Memory B cell (primary cell): ENCODE measurements around the gene GFAP.
A peak's percentile ranks its signal among the peaks of the same experiment; 100 is the strongest.

Experiments
- ATAC-seq: fragments of 150-1000 bp; cut with Tn5 transposase; 2 replicates; pipeline ENCODE4 v1.10.0; 2021; ENCODE audit warnings: low read depth, mild to moderate bottlenecking, moderate library complexity
- DNase-seq, 2 donors: peaks; one replicate each; pipeline ENCODE4 v3.0.0; 2022; ENCODE audit warnings: low spot score in 2 of 2
- H3K27ac Mint-ChIP-seq: one replicate; pipeline ENCODE4 v1.8.0; 2022; ENCODE audit warnings: mild to moderate bottlenecking, moderate library complexity, mixed read lengths
- H3K27me3 Mint-ChIP-seq: one replicate; pipeline ENCODE4 v1.8.0; 2022; ENCODE audit warnings: mixed read lengths
- H3K36me3 Mint-ChIP-seq: one replicate; pipeline ENCODE4 v1.8.0; 2022; ENCODE audit warnings: mild to moderate bottlenecking, mixed read lengths
- H3K4me1 Mint-ChIP-seq: one replicate; pipeline ENCODE4 v1.8.0; 2022; ENCODE audit warnings: mixed read lengths
- H3K4me3 Mint-ChIP-seq: one replicate; pipeline ENCODE4 v1.8.0; 2022; ENCODE audit warnings: mild to moderate bottlenecking, moderate library complexity, mixed read lengths
- H3K9me3 Mint-ChIP-seq: one replicate; pipeline ENCODE4 v1.8.0; 2022; ENCODE audit warnings: mixed read lengths

GFAP gene

GRCh38 chr17:44887016-44887415, 28.3 kb downstream of the GFAP start:
- Mint-ChIP-seq H3K27me3 (no peaks in the 10 kb centered on the region), H3K27ac (no peak overlapping the region), H3K4me1 (peaks cover 5% of the 10 kb centered on the region), H3K36me3 (peaks cover 25% of the 10 kb centered on the region), H3K9me3 (no peaks in the 10 kb centered on the region), H3K4me3 (no peak overlapping the region)
- no peak for DNase-seq
- no peak for ATAC-seq

GRCh38 chr17:44884941-44885340, 30.4 kb downstream of the GFAP start:
- DNase-seq (no peak), ATAC-seq (no peak)
- H3K36me3 Mint-ChIP-seq, result peaks cover 30% of the 10 kb centered on the region
- H3K4me1 Mint-ChIP-seq, result no peaks in the 10 kb centered on the region
- H3K27me3 Mint-ChIP-seq, result no peaks in the 10 kb centered on the region
- H3K27ac Mint-ChIP-seq, result no peak overlapping the region
- H3K9me3 Mint-ChIP-seq, result no peaks in the 10 kb centered on the region
- H3K4me3 Mint-ChIP-seq, result no peak overlapping the region

GRCh38 chr17:44881145-44881544, 34.2 kb downstream of the GFAP start:
- Mint-ChIP-seq H3K27me3 (no peaks in the 10 kb centered on the region), H3K9me3 (no peaks in the 10 kb centered on the region), H3K27ac (no peak overlapping the region), H3K4me3 (no peak overlapping the region), H3K36me3 (peaks cover 37% of the 10 kb centered on the region), H3K4me1 (peaks cover 2% of the 10 kb centered on the region)
- ATAC-seq (no peak), DNase-seq (no peak)

- Mint-ChIP-seq H3K4me1 (peaks cover 2% of the 10 kb centered on the region), H3K36me3 (peaks cover 34% of the 10 kb centered on the region), H3K27me3 (no peaks in the 10 kb centered on the region), H3K27ac (no peak overlapping the region), H3K4me3 (no peak overlapping the region), H3K9me3 (no peaks in the 10 kb centered on the region)
- no peak for ATAC-seq
- no peak for DNase-seq
These were observed 35.2 kb downstream of the GFAP start for GRCh38 chr17:44880062-44880461.

GRCh38 chr17:44879376-44879775, 35.9 kb downstream of the GFAP start:
- no peaks in the 10 kb centered on the region for H3K9me3 Mint-ChIP-seq
- H3K36me3 Mint-ChIP-seq, result peaks cover 33% of the 10 kb centered on the region
- H3K4me3 Mint-ChIP-seq, result no peak overlapping the region
- peaks cover 2% of the 10 kb centered on the region for H3K4me1 Mint-ChIP-seq
- no peak for ATAC-seq
- no peak for DNase-seq
- H3K27me3 Mint-ChIP-seq, result no peaks in the 10 kb centered on the region
- H3K27ac Mint-ChIP-seq, result no peak overlapping the region

- peaks cover 33% of the 10 kb centered on the region for H3K36me3 Mint-ChIP-seq
- H3K27me3 Mint-ChIP-seq, result no peaks in the 10 kb centered on the region
These were observed 36.6 kb downstream of the GFAP start for GRCh38 chr17:44878627-44879221.

GRCh38 chr17:44877121-44877520, 38.2 kb downstream of the GFAP start:
- Mint-ChIP-seq H3K36me3 (peaks cover 21% of the 10 kb centered on the region), H3K27ac (no peak overlapping the region), H3K4me1 (peaks cover 2% of the 10 kb centered on the region), H3K27me3 (no peaks in the 10 kb centered on the region), H3K4me3 (no peak overlapping the region), H3K9me3 (no peaks in the 10 kb centered on the region)
- ATAC-seq, result no peak
- DNase-seq, result no peak

More at GRCh38 chr17:44878627-44879221, 36.6 kb downstream of the GFAP start:
- H3K27ac Mint-ChIP-seq, result no peak overlapping the region
- H3K4me3 Mint-ChIP-seq, result no peak overlapping the region
- ATAC-seq (no peak), DNase-seq (peak in 1 of 2 donors; percentile 30)
- no peaks in the 10 kb centered on the region for H3K9me3 Mint-ChIP-seq
- peaks cover 2% of the 10 kb centered on the region for H3K4me1 Mint-ChIP-seq

GRCh38 chr17:44875761-44876160, 39.5 kb downstream of the GFAP start:
- Mint-ChIP-seq H3K4me3 (no peak overlapping the region), H3K27ac (no peak overlapping the region), H3K4me1 (peaks cover 2% of the 10 kb centered on the region), H3K9me3 (no peaks in the 10 kb centered on the region), H3K36me3 (peaks cover 23% of the 10 kb centered on the region), H3K27me3 (no peaks in the 10 kb centered on the region)
- no peak for DNase-seq
- no peak for ATAC-seq

- H3K36me3 Mint-ChIP-seq, result peaks cover 23% of the 10 kb centered on the region
- ATAC-seq, result no peak
- H3K27ac Mint-ChIP-seq, result no peak overlapping the region
These were observed 43.0 kb downstream of the GFAP start for GRCh38 chr17:44872131-44872768.

GRCh38 chr17:44871556-44871955, 43.7 kb downstream of the GFAP start:
- H3K27me3 Mint-ChIP-seq, result no peaks in the 10 kb centered on the region
- H3K4me3 Mint-ChIP-seq, result no peak overlapping the region
- H3K36me3 Mint-ChIP-seq, result peaks cover 20% of the 10 kb centered on the region
- no peaks in the 10 kb centered on the region for H3K9me3 Mint-ChIP-seq
- H3K4me1 Mint-ChIP-seq, result no peaks in the 10 kb centered on the region
- no peak overlapping the region for H3K27ac Mint-ChIP-seq
- no peak for ATAC-seq
- DNase-seq, result no peak

More at GRCh38 chr17:44872131-44872768, 43.0 kb downstream of the GFAP start:
- Mint-ChIP-seq H3K4me1 (no peaks in the 10 kb centered on the region), H3K4me3 (no peak overlapping the region), H3K27me3 (no peaks in the 10 kb centered on the region), H3K9me3 (no peaks in the 10 kb centered on the region)
- DNase-seq, result no peak

GRCh38 chr17:44867841-44868240, 47.5 kb downstream of the GFAP start:
- Mint-ChIP-seq H3K4me1 (no peaks in the 10 kb centered on the region), H3K36me3 (peaks cover 24% of the 10 kb centered on the region), H3K4me3 (no peak overlapping the region), H3K27ac (no peak overlapping the region), H3K27me3 (no peaks in the 10 kb centered on the region), H3K9me3 (no peaks in the 10 kb centered on the region)
- no peak for DNase-seq
- no peak for ATAC-seq

- Mint-ChIP-seq H3K36me3 (peaks cover 24% of the 10 kb centered on the region), H3K4me3 (no peak overlapping the region), H3K4me1 (no peaks in the 10 kb centered on the region), H3K27me3 (no peaks in the 10 kb centered on the region), H3K27ac (no peak overlapping the region), H3K9me3 (no peaks in the 10 kb centered on the region)
- DNase-seq (no peak), ATAC-seq (no peak)
These were observed 49.4 kb downstream of the GFAP start for GRCh38 chr17:44865931-44866330.

- Mint-ChIP-seq H3K36me3 (peaks cover 25% of the 10 kb centered on the region), H3K9me3 (no peaks in the 10 kb centered on the region), H3K27me3 (no peaks in the 10 kb centered on the region), H3K4me3 (no peak overlapping the region), H3K27ac (no peak overlapping the region), H3K4me1 (no peaks in the 10 kb centered on the region)
- DNase-seq (peak; percentile 63 to 69), ATAC-seq (peak; percentile 75)
These were observed 50.1 kb downstream of the GFAP start for GRCh38 chr17:44865231-44865660.

GRCh38 chr17:44864831-44865230, 50.5 kb downstream of the GFAP start:
- DNase-seq (no peak), ATAC-seq (no peak)
- Mint-ChIP-seq H3K36me3 (peaks cover 27% of the 10 kb centered on the region), H3K4me3 (no peak overlapping the region), H3K27ac (no peak overlapping the region), H3K4me1 (no peaks in the 10 kb centered on the region), H3K27me3 (no peaks in the 10 kb centered on the region), H3K9me3 (no peaks in the 10 kb centered on the region)
